Cardiac muscle cell (in vitro differentiated cells and primary cell): ENCODE results near the gene PRRG3. TPM values are rescaled to one million over a fixed set of nuclear protein-coding genes. Genes with fewer than 3 reads are reported as not detected.

Source experiments
- DNase-seq, 2 donors: peaks; one replicate each; pipeline versions ENCODE4 v3.0.0 to v3.0.0-alpha.2; 2010 to 2017; ENCODE audit warnings: low read depth in 1 of 2, low spot score in 1 of 2
- H3K27ac ChIP-seq: fragments of 200-600 bp; sonication (generic); 2 replicates; pipeline ENCODE4 v1.5.1; 2016
- H3K27me3 ChIP-seq: fragments of 200-600 bp; sonication (generic); 2 replicates; pipeline ENCODE4 v1.6.0; 2016; ENCODE audit warnings: control low read depth
- H3K36me3 ChIP-seq: fragments of 200-600 bp; sonication (generic); 2 replicates; pipeline ENCODE4 v1.5.1; 2016; ENCODE audit warnings: control low read depth
- H3K4me1 ChIP-seq: fragments of 200-600 bp; sonication (generic); 2 replicates; pipeline ENCODE4 v1.8.1; 2017; ENCODE audit warnings: low read depth, mild to moderate bottlenecking, mixed run types
- H3K4me3 ChIP-seq: fragments of 200-600 bp; sonication (generic); 2 replicates; pipeline ENCODE4 v1.5.1; 2016; ENCODE audit warnings: mild to moderate bottlenecking
- H3K9me3 ChIP-seq: fragments of 200-600 bp; sonication (generic); 2 replicates; pipeline ENCODE4 v1.5.1; 2017; ENCODE audit warnings: low read depth, mild to moderate bottlenecking, control low read depth
- CTCF ChIP-seq: IDR thresholded peaks from 2 replicates; pipeline ENCODE4 v1.5.1; 2012; ENCODE audit warnings: low read depth, mild to moderate bottlenecking, low read length
- polyA plus RNA-seq: library from polyadenylated mRNA; unstranded; fragments of >200 nt; fragmentation: Nextera tagmentation; extraction: Ambion mirVana; gene quantifications from 2 replicates; pipeline ENCODE4 v1.2.1, GENCODE V29; 2016
- total RNA-seq: library from RNA; depleted of rRNA; stranded (reverse); fragments of >200 nt; gene quantifications from 2 replicates; pipeline ENCODE4 v1.2.3, GENCODE V29; 2016

Gene PRRG3
- total and polyA plus RNA-seq, 2 experiments from 2014 or later: 5.6 to 10.6 TPM

GRCh38 chrX:151697522-151697921 lies 2.3 kb downstream of the PRRG3 start:
- no peaks in the 10 kb centered on the region for H3K36me3 ChIP-seq
- H3K27me3 ChIP-seq: no peaks in the 10 kb centered on the region
- no peaks in the 10 kb centered on the region for H3K4me1 ChIP-seq
- peak in 1 of 2 donors; percentile 22 for DNase-seq
- no peak overlapping the region for H3K27ac ChIP-seq
- TF ChIP-seq CTCF: no peak
- no peak overlapping the region for H3K4me3 ChIP-seq
- H3K9me3 ChIP-seq: no peaks in the 10 kb centered on the region

GRCh38 chrX:151698485-151698884 lies 3.2 kb downstream of the PRRG3 start:
- peaks cover 4% of the 10 kb centered on the region for H3K4me1 ChIP-seq
- H3K27me3 ChIP-seq: no peaks in the 10 kb centered on the region
- DNase-seq: no peak
- no peaks in the 10 kb centered on the region for H3K9me3 ChIP-seq
- no peak overlapping the region for H3K4me3 ChIP-seq
- H3K27ac ChIP-seq: no peak overlapping the region
- no peaks in the 10 kb centered on the region for H3K36me3 ChIP-seq
- TF ChIP-seq CTCF: no peak

- H3K9me3 ChIP-seq: no peaks in the 10 kb centered on the region
- no peak overlapping the region for H3K4me3 ChIP-seq
- H3K27ac ChIP-seq: no peak overlapping the region
- no peak for TF ChIP-seq CTCF
- H3K36me3 ChIP-seq: no peaks in the 10 kb centered on the region
- no peak for DNase-seq
- H3K27me3 ChIP-seq: no peaks in the 10 kb centered on the region
- H3K4me1 ChIP-seq: peaks cover 13% of the 10 kb centered on the region
Observed at GRCh38 chrX:151699746-151700145, 4.5 kb downstream of the PRRG3 start.

- H3K9me3 ChIP-seq: no peaks in the 10 kb centered on the region
- no peak for DNase-seq
- H3K4me3 ChIP-seq: no peak overlapping the region
- H3K36me3 ChIP-seq: no peaks in the 10 kb centered on the region
- H3K27me3 ChIP-seq: no peaks in the 10 kb centered on the region
- TF ChIP-seq CTCF: no peak
- peaks cover 14% of the 10 kb centered on the region for H3K4me1 ChIP-seq
- H3K27ac ChIP-seq: no peak overlapping the region
Observed at GRCh38 chrX:151700581-151700980, 5.3 kb downstream of the PRRG3 start.

GRCh38 chrX:151701071-151701470 lies 5.8 kb downstream of the PRRG3 start:
- H3K27ac ChIP-seq: no peak overlapping the region
- H3K36me3 ChIP-seq: no peaks in the 10 kb centered on the region
- H3K9me3 ChIP-seq: no peaks in the 10 kb centered on the region
- no peak for TF ChIP-seq CTCF
- H3K27me3 ChIP-seq: no peaks in the 10 kb centered on the region
- no peak for DNase-seq
- H3K4me1 ChIP-seq: peaks cover 14% of the 10 kb centered on the region
- no peak overlapping the region for H3K4me3 ChIP-seq

GRCh38 chrX:151701531-151701930 lies 6.3 kb downstream of the PRRG3 start:
- Histone ChIP-seq H3K36me3 (no peaks in the 10 kb centered on the region), H3K4me1 (peaks cover 14% of the 10 kb centered on the region)
- no peak for TF ChIP-seq CTCF

More at GRCh38 chrX:151701531-151701930, 6.3 kb downstream of the PRRG3 start:
- DNase-seq: no peak
- H3K4me3 ChIP-seq: no peak overlapping the region
- H3K9me3 ChIP-seq: no peaks in the 10 kb centered on the region
- H3K27ac ChIP-seq: no peak overlapping the region
- H3K27me3 ChIP-seq: no peaks in the 10 kb centered on the region
